KMS-11 (cell line): ENCODE data around the gene POU6F2.

Experiments
- H2AFZ ChIP-seq: fragments of 200-600 bp; sonication (generic); 2 replicates; pipeline ENCODE4 v1.6.1; 2016; ENCODE audit warnings: antibody characterized with exemption, mixed run types, low read depth
- H3K27ac ChIP-seq: fragments of 200-600 bp; sonication (generic); 2 replicates; pipeline ENCODE4 v1.6.1; 2016; ENCODE audit warnings: mild to moderate bottlenecking, mixed run types
- H3K27me3 ChIP-seq: fragments of 200-600 bp; sonication (generic); 2 replicates; pipeline ENCODE4 v1.6.1; 2017; ENCODE audit warnings: mild to moderate bottlenecking, low read depth, mixed run types, moderate library complexity; ENCODE audit not compliant: insufficient read depth
- H3K36me3 ChIP-seq: fragments of 200-600 bp; sonication (generic); 2 replicates; pipeline ENCODE4 v1.6.1; 2017; ENCODE audit warnings: mild to moderate bottlenecking, mixed run types; ENCODE audit not compliant: insufficient read depth
- H3K4me1 ChIP-seq: fragments of 200-600 bp; sonication (generic); 2 replicates; pipeline ENCODE4 v1.6.1; 2016; ENCODE audit warnings: mild to moderate bottlenecking, low read depth, mixed run types; ENCODE audit not compliant: poor library complexity, severe bottlenecking
- H3K4me2 ChIP-seq: fragments of 200-600 bp; sonication (generic); 2 replicates; pipeline ENCODE4 v1.7.0; 2016; ENCODE audit warnings: mild to moderate bottlenecking, mixed run types
- H3K4me3 ChIP-seq: fragments of 200-600 bp; sonication (generic); IDR thresholded peaks from 2 replicates; pipeline ENCODE4 v1.6.1; 2017; ENCODE audit warnings: low read depth, low read length, mixed read lengths; ENCODE audit not compliant: insufficient read depth
- H3K79me2 ChIP-seq: fragments of 200-600 bp; sonication (generic); 2 replicates; pipeline ENCODE4 v1.6.1; 2016; ENCODE audit warnings: low read depth, mixed run types; ENCODE audit not compliant: insufficient read depth
- H3K9ac ChIP-seq: fragments of 200-600 bp; sonication (generic); 2 replicates; pipeline ENCODE4 v1.6.1; 2016; ENCODE audit warnings: mild to moderate bottlenecking, mixed run types
- H4K20me1 ChIP-seq: fragments of 200-600 bp; sonication (generic); 2 replicates; pipeline ENCODE4 v1.6.1; 2016; ENCODE audit warnings: mild to moderate bottlenecking, mixed run types; ENCODE audit not compliant: insufficient read depth
- CTCF ChIP-seq: fragments of 200-600 bp; sonication (generic); conservative IDR thresholded peaks from 2 replicates; pipeline ENCODE4 v1.6.1; 2017; ENCODE audit warnings: low read depth, mild to moderate bottlenecking, antibody characterized with exemption, low read length, moderate library complexity, mixed read lengths

Gene POU6F2

GRCh38 chr7:39128287-39128843 lies 150.7 kb downstream of the POU6F2 start:
- Histone ChIP-seq H2AFZ (no peak overlapping the region), H3K9ac (no peak overlapping the region), H3K27me3 (no peaks in the 10 kb centered on the region), H4K20me1 (no peaks in the 10 kb centered on the region), H3K4me2 (no peak overlapping the region), H3K79me2 (no peaks in the 10 kb centered on the region), H3K4me1 (no peaks in the 10 kb centered on the region), H3K27ac (no peak overlapping the region), H3K36me3 (no peaks in the 10 kb centered on the region), H3K4me3 (no peak overlapping the region)
- no peak for TF ChIP-seq CTCF

GRCh38 chr7:39130274-39130673 lies 152.6 kb downstream of the POU6F2 start:
- H3K36me3 ChIP-seq: no peaks in the 10 kb centered on the region
- no peaks in the 10 kb centered on the region for H3K4me1 ChIP-seq
- no peak overlapping the region for H3K27ac ChIP-seq
- no peaks in the 10 kb centered on the region for H4K20me1 ChIP-seq
- no peak overlapping the region for H2AFZ ChIP-seq
- no peak overlapping the region for H3K9ac ChIP-seq
- H3K4me2 ChIP-seq: no peak overlapping the region
- no peak for TF ChIP-seq CTCF
- H3K27me3 ChIP-seq: no peaks in the 10 kb centered on the region
- no peak overlapping the region for H3K4me3 ChIP-seq
- H3K79me2 ChIP-seq: no peaks in the 10 kb centered on the region

GRCh38 chr7:39130857-39131526 lies 153.3 kb downstream of the POU6F2 start:
- Histone ChIP-seq H3K27me3 (no peaks in the 10 kb centered on the region), H3K36me3 (no peaks in the 10 kb centered on the region), H3K4me2 (no peak overlapping the region), H3K4me3 (no peak overlapping the region), H2AFZ (no peak overlapping the region), H4K20me1 (no peaks in the 10 kb centered on the region), H3K4me1 (no peaks in the 10 kb centered on the region), H3K79me2 (no peaks in the 10 kb centered on the region), H3K27ac (no peak overlapping the region), H3K9ac (no peak overlapping the region)
- TF ChIP-seq CTCF: no peak

GRCh38 chr7:39132306-39132705 lies 154.6 kb downstream of the POU6F2 start:
- Histone ChIP-seq H3K4me3 (no peak overlapping the region), H3K4me2 (no peak overlapping the region), H2AFZ (no peak overlapping the region), H3K79me2 (no peaks in the 10 kb centered on the region), H3K36me3 (no peaks in the 10 kb centered on the region), H3K4me1 (no peaks in the 10 kb centered on the region), H3K9ac (no peak overlapping the region), H4K20me1 (no peaks in the 10 kb centered on the region), H3K27ac (no peak overlapping the region), H3K27me3 (no peaks in the 10 kb centered on the region)
- TF ChIP-seq CTCF: no peak
